Right forelimb (tissue), 1 donor: ENCODE results near the gene LRMDA.

ENCODE experiments used
- DNase-seq: peaks from one replicate; pipeline ENCODE4 v3.0.0-alpha.2; 2018

LRMDA gene

GRCh38 chr10:75425291-75426079 lies 5.9 kb upstream of the LRMDA start:
- no peak for DNase-seq

DNA sequence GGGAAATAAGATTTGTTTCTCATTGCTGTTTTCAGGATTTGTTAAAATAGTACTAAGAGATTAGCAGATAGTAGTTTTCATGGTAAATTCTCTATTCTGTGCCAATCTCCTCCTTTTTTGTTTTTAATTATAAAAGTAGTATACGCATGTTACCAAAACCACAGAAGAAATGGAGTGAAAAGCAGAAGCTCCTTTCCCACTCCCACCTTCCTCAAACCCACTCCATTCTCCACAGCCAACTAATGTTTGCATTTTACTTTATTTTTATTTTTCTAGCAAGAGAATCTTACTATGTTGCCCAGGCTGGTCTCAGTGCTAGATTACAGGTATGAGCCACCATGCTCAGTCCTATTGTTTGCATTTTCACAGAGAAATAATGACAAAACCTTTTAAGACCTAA lies 4.5 kb upstream of the LRMDA start:
- no peak for DNase-seq

GRCh38 chr10:75427951-75428350 lies 3.5 kb upstream of the LRMDA start:
- no peak for DNase-seq

GRCh38 chr10:75428434-75429158 lies 2.8 kb upstream of the LRMDA start:
- DNase-seq: no peak

DNA sequence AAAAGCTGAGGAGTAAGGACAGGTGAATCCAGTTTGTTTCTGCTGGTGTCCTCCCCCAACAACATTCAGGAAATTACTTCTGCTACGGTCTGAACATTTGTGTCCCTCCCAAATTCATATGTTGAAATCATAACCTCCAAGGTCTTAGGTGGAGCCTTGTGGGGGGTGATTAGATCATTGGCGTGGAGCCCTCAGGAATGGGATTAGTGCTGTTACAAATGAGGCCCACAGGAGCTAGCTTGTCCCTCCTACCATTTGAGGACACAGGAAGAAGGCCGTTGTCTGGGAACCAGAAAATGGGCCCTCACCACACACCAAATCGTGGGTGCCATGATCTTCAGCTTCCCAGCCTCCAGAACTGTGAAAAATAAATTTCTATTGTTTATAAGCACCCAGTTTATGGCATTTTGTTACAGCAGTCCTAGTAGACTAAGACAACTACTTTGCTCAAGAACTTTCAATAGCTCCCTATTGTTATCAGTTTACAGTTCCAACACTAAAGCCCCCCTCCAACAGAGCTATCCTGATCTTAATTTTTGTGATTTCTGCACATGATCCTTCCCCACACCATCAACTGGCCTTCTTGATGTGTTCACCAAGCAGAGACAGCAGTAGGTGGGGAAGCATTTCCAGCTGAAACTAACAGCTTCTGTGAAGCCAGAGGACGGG lies 2.1 kb upstream of the LRMDA start:
- no peak for DNase-seq

DNA sequence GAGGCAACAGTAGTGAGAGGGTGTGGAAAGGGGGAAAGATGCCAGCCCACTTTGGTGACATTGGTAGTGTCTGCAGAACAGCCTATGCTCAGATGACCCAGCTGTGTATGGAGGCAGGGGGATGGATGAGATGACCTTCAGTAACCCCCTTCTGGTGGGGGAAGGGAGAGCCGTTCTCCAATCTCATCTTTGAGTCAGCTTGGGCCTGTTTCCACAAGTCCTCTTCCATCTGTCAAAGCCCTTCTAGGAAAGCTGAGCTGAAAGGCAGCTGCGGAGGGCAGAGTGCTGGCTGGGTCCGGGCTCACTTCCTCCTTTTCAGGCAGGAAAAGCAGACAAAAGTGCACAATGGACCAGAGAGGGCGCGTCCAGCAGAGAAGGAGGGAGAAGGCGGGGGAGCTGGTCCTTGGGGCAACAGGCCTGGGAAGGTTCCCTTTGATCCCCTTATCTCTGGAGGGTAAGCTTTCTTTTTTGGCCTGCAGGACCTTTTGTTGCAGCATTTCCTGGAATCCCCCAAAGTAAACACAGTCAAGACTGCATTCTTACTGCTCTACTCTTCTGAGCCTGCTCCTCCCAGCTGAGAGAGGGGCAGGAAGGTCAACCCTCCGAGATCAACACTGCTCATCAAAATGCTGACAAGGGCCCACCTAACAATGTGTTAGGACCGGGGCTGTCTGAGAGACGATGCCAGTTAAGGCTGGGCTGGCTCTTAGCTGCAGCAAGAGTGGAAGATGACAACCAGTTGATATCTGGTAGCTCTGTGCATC lies 1.2 kb upstream of the LRMDA start:
- no peak for DNase-seq

DNA sequence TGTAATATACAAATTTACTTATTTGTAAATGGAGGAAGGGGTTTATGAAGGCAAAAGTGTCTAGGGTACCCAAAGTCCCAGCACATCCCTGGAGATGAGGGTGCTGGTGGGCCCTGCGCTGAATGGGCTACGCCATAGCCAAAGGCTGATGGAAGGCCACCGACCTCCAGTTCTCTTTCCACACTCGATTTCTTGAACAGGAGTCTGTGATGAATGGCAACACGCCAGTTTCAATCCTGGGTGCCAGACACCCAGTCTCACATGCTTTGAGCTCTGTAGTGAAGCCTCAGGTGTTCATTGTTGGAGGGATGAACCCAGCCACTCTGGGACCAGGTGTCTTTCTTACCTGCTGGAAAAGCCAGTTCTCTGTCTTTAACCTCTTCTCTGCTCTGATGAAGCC lies 752 bp downstream of the LRMDA start:
- DNase-seq: no peak

DNA sequence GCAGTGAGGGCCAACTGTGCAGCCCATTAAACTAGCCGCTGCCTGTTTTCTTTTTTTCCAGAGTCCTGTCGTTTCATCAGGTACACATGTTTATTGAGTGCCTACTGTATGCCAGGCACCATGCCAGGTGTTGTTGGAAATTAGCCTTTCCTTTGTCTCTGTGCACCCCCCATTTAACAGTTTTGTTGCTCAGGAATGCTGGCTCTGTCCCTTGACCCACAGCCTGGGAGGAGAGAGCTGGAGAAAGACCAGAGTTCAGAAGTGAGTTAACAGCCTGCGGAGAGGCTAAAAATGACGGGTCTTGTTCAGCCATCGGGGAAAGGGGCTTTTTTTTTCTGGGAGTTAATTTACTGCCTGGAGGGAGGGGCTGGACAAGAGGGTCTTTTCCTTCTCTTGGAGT lies 1.3 kb downstream of the LRMDA start:
- DNase-seq: no peak

- no peak for DNase-seq
Observed at GRCh38 chr10:75433216-75433615, 1.8 kb downstream of the LRMDA start.

GRCh38 chr10:75434291-75434690 lies 2.9 kb downstream of the LRMDA start:
- no peak for DNase-seq

GRCh38 chr10:75435291-75435690 lies 3.9 kb downstream of the LRMDA start:
- no peak for DNase-seq

DNA sequence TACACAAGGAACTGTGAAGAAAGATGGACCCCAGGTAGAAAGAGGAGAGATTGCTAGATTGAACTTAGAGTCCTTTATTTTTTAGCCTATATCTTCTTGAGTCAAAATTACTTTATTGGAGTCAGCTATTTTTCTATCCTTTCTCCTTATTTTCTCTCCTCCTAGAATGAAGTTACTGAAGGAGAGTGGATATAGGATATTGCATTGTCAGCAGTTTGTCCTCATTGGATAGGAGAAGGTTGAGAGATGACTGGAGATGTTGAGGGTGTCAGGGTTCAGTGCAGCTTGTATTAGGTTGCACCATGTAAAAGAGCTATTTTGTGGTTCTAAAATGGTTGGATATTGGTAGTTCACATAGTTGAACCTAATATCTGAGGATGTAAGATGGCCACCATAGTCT lies 5.5 kb downstream of the LRMDA start:
- DNase-seq: no peak

DNA sequence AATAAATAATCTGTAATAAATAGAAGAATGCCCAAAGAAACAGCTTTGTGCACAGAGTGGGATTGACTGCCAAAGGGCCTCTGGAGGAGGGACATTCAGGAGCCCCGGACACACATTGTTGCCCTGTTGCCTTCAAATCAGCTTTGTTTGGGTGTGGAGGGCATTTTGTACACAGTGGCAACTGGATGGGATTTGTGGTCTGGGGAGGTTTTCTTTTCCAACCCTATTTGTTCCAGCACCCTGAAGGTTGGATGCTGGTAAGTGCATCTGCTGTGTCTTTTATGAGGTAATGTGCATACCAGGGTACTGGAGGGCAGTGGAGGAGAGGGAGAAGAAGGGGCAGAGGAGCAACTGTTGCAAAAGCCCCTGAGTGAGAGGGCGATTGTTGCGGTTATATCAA lies 6.3 kb downstream of the LRMDA start:
- no peak for DNase-seq

DNA sequence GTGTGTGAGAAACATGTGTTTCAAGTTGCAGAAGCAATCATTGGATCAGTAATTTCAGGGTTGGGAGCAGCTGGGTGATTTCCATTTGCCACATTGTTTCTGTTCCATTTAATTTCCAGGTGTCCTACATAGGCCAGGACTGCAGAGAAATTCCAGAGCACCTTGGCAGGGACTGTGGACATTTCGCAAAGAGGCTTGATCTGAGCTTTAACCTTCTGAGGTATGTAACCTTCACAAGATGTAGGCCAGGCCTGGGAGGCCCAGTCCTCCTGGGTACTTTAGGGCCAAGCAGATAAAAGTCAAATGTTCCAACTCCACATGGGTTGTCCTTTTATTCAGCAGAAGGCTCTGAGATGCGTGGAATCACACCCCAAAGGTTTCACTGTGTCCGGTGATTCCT lies 6.9 kb downstream of the LRMDA start:
- no peak for DNase-seq

- no peak for DNase-seq
Observed at GRCh38 chr10:75439811-75440210, 8.4 kb downstream of the LRMDA start.

- DNase-seq: no peak
Observed at GRCh38 chr10:75440271-75440793, 8.9 kb downstream of the LRMDA start.

DNA sequence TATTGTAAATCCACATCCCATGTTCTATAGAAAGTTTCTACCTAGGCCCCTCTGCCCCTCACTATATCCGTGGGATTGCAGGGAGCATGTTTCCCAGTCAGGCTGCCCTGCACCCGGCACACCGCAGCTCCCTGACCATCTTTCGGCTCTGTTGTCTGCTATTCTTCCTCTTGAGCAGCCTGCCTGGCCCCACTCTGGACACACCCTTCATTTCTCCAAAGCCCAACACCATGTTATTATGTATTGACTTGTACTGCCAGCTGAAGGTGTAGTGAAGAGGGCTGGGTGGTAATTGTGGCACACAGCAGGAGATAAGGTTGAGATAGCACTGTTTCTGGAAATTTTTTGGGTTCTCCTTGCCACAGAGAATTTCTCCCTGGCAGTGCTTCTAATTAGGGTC lies 9.8 kb downstream of the LRMDA start:
- no peak for DNase-seq

DNA sequence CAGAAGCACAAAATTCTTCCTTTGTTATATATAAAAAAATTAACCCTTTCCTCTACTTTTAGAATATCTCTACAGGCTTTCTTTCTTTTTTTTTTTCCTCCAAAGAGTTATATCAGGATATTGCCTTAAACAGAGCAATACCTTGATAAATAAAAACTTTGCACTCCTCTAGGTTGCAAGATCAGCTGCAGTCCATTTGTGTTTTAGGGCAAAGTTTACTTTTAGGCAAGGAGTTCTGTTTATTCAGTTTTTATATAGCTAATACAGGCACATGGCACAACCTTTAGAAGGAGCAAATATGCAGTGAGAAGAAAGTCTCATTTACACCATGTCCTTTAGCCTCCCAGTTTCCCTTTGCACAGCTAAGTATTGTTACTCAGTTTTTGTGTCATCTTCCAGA lies 10.3 kb downstream of the LRMDA start:
- no peak for DNase-seq

- no peak for DNase-seq
Observed at GRCh38 chr10:75443362-75443761, 11.9 kb downstream of the LRMDA start.

- DNase-seq: no peak
Observed at GRCh38 chr10:75444781-75445386, 13.5 kb downstream of the LRMDA start.

DNA sequence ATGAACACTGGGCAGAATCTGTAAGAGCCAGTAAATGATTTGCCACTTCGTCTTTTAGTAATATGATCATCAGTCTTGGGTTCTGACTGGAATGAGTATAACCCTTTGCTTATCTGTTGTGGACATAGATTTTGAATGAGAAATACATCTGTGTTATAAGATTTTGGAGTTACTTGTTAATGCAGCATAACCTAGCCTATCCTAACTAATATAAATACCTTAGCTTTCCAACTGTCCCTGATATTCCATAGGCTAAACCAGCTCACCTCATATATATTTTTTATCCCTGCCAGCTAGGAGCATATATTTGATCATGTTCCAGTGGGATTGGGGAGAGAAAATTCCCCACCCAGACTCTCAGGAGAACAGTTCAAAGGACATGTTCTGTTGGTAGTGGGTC lies 15.1 kb downstream of the LRMDA start:
- no peak for DNase-seq

- no peak for DNase-seq
Observed at GRCh38 chr10:75448166-75448565, 16.7 kb downstream of the LRMDA start.
